ENCODE measurements around the gene NREP.

NREP gene

DNA sequence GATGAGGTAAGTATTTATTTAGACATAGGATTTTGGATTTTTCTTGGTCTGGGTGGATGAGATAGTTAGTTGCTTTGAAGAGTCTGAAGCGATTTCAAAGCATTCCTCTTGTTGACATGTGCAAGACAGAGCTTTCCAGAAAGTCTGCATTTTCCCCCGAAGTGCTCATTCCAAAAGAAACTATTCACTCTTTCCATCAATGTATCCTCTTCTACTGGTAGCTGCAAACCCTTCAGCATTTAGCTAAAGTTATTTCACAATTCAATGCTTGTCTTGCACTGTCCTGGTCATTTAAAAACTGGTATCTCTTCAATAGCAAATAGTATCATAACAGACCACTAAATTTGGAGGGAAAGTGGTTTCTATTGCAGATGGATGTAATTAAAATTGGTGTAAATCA, 13.0 kb downstream of the NREP start:
- Histone ChIP-seq H3K4me1 (peaks cover 0 to 55% (median 24%) of the 10 kb centered on the region in 4 donors), H3K27ac (no peak overlapping the region)
- intact Hi-C loops (cut with DNase I; ENCODE audit: low total_unique reads): no loop called here

DNA sequence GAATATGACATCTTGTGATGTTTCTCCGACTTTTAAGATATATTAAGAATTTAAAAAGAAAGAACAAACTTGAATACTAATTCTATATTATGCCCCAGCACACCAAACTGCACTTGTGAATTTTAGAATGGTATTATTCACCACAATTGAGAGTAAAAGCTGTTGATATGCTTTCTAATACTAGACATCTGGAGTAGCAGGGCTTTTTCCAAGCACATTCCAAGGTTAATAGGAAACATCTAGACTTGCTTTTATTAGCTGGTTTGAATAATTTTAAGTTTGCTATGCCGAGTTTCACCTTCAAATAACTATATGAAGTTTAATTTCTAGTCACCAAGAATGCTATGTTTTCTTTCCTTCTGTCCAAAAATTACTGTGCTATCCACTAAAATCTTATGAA, 13.5 kb downstream of the NREP start:
- TF ChIP-seq, protein P1, sequence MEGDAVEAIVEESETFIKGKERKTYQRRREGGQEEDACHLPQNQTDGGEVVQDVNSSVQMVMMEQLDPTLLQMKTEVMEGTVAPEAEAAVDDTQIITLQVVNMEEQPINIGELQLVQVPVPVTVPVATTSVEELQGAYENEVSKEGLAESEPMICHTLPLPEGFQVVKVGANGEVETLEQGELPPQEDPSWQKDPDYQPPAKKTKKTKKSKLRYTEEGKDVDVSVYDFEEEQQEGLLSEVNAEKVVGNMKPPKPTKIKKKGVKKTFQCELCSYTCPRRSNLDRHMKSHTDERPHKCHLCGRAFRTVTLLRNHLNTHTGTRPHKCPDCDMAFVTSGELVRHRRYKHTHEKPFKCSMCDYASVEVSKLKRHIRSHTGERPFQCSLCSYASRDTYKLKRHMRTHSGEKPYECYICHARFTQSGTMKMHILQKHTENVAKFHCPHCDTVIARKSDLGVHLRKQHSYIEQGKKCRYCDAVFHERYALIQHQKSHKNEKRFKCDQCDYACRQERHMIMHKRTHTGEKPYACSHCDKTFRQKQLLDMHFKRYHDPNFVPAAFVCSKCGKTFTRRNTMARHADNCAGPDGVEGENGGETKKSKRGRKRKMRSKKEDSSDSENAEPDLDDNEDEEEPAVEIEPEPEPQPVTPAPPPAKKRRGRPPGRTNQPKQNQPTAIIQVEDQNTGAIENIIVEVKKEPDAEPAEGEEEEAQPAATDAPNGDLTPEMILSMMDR (IDR thresholded peaks at IDR 0.05): no peak
- no peaks in the 10 kb centered on the region for H3K36me3 ChIP-seq
- peak overlapping the region in 1 of 2 donors; percentile 12 for H3K27ac ChIP-seq
- H3K27me3 ChIP-seq: no peaks in the 10 kb centered on the region
- no peak for DNase-seq
- H3K4me3 ChIP-seq: no peak overlapping the region
- intact Hi-C loops (cut with DNase I; ENCODE audit: low total_unique reads): no loop called here
- H3K4me1 ChIP-seq: peaks cover 0 to 55% (median 24%) of the 10 kb centered on the region in 4 donors
- H3K9me3 ChIP-seq: no peaks in the 10 kb centered on the region

More for the DNA sequence above, 13.0 kb downstream of the NREP start:
- no peaks in the 10 kb centered on the region for H3K9me3 ChIP-seq
- no peaks in the 10 kb centered on the region for H3K36me3 ChIP-seq
- TF ChIP-seq, protein P1 (IDR thresholded peaks at IDR 0.05): no peak
- DNase-seq: no peak
- no peaks in the 10 kb centered on the region for H3K27me3 ChIP-seq
- no peak overlapping the region for H3K4me3 ChIP-seq

- Histone ChIP-seq H3K4me1 (peaks cover 0 to 55% (median 26%) of the 10 kb centered on the region in 4 donors), H3K9me3 (no peaks in the 10 kb centered on the region), H3K27me3 (no peaks in the 10 kb centered on the region), H3K4me3 (peak overlapping the region; percentile 5 to 8), H3K27ac (peak overlapping the region in 1 of 2 donors; percentile 4), H3K36me3 (no peaks in the 10 kb centered on the region)
- peak in 1 of 2 donors; percentile 67 for DNase-seq
- TF ChIP-seq, protein P1 (IDR thresholded peaks at IDR 0.05): no peak
- intact Hi-C loops (cut with DNase I; ENCODE audit: low total_unique reads): no loop called here
Observed at GRCh38 chr5:111742177-111742994, 14.6 kb downstream of the NREP start.

DNA sequence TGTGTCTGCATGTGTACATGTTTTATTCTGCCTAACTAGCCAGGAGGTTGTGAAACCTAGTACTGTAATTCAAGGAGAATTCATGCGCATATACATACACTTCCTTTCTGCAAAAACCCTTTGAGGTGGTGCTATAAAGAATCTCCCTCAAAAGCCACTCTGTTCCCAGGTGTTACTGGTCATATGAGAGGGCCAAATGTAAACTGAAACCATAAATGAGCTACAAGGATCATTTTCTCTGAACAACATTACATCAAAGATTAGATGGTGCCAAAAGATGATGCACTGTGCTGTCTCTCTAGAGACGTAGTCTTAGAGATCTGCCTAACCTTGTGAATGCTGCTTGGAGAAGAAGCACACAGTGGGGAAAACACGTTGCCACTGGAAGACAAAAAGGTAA, 15.7 kb downstream of the NREP start:
- Histone ChIP-seq H3K27ac (no peak overlapping the region), H3K27me3 (no peaks in the 10 kb centered on the region), H3K4me1 (peaks cover 0 to 62% (median 26%) of the 10 kb centered on the region in 4 donors), H3K4me3 (no peak overlapping the region), H3K9me3 (no peaks in the 10 kb centered on the region), H3K36me3 (no peaks in the 10 kb centered on the region)
- intact Hi-C loops (cut with DNase I; ENCODE audit: low total_unique reads): no loop called here
- no peak for DNase-seq
- TF ChIP-seq, protein P1 (IDR thresholded peaks at IDR 0.05): no peak

DNA sequence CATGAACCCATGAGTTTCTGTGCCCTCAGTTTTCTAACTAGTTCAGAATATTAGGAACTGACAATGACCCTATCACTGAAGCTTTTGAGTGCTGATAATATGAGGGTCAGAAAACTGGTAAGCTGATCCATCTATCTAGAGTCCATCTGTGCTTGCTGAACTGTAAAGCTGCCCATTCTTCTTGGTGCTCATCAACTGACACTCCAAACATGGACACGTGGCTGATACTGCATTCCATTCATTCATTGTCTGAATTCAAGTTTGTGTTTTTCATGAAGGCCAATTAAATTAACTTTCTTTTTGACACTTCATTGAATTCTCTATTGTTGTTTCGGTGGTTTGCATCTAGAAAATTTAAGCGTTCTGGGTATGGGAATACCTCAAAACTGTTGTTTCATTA, 17.6 kb downstream of the NREP start:
- no peak overlapping the region for H3K4me3 ChIP-seq

More for the DNA sequence above, 17.6 kb downstream of the NREP start:
- TF ChIP-seq, protein P1 (IDR thresholded peaks at IDR 0.05): no peak
- peaks cover 0 to 73% (median 32%) of the 10 kb centered on the region in 4 donors for H3K4me1 ChIP-seq
- no peaks in the 10 kb centered on the region for H3K27me3 ChIP-seq
- H3K36me3 ChIP-seq: no peaks in the 10 kb centered on the region
- H3K27ac ChIP-seq: no peak overlapping the region
- DNase-seq: no peak
- intact Hi-C loops (cut with DNase I; ENCODE audit: low total_unique reads): loop anchor here (10.0 kb wide), 1 partner anchor 75 kb away; no protein-coding TSS in a partner anchor
- no peaks in the 10 kb centered on the region for H3K9me3 ChIP-seq
